ENCODE data around the gene LLGL1. TPM values are rescaled to one million over a fixed set of nuclear protein-coding genes. Genes with fewer than 3 reads are reported as not detected.

The LLGL1 gene
- total RNA-seq, 1 experiment from 2014 or later = 65.0 TPM

DNA sequence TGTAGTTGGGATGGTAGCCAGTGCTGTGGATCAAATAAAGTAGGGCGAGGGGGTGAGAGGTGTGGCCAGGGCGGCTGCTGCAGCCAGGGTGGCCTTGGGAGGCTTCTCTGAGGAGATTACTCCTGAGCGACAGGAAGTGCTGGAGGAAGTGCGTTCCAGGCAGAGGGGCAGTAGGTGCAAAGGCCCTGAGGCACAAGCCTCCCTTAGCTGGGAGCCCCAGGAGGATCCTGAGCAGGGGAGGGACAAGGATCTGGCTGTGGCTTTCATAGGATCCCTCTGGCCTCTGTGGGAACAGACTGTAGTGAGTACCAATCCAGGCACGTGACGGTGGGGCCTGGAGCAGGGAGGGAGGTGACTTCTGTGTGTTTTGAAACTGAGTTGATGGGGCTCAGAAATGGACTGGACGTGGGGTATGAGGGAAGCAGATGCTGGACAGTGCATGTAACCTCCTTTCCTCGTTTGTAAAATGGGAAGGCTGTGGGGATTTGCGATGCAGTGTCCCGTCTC lies 2.8 kb downstream of the LLGL1 start:
- H4K5ac ChIP-seq (ENCODE audit: insufficient read length, low read depth, low read length) = no peak overlapping the region
- no peak overlapping the region for H2BK12ac ChIP-seq (ENCODE audit: insufficient read length, low read depth, low read length)
- Mint-ChIP-seq H3K27me3 (ENCODE audit: low read depth) (no peaks in the 10 kb centered on the region), H3K9me3 (no peaks in the 10 kb centered on the region; a peak in 1 of 5 replicates), H3K4me3 (no peak overlapping the region), H3K36me3 (ENCODE audit: insufficient read depth in 1 of 3, low read depth in 3 of 3) (peaks cover 4 to 11% (median 9%) of the 10 kb centered on the region in 3 experiments; a peak in 4 of 7 replicates), H3K27ac (peak overlapping the region; percentile 4 to 94 (median 59); a peak in 5 of 7 replicates), H3K4me1 (peaks cover 24 to 33% of the 10 kb centered on the region in 2 experiments)
- H2BK20ac ChIP-seq (ENCODE audit: low read depth, low read length, poor library complexity, severe bottlenecking) = no peak overlapping the region
- no peak overlapping the region for H2BK15ac ChIP-seq (ENCODE audit: low read depth, low read length)
- H3K56ac ChIP-seq (ENCODE audit: insufficient read length, low read depth, low read length) = no peak overlapping the region
- no peak overlapping the region for H3K9ac ChIP-seq (ENCODE audit: extremely low read depth, insufficient read length, low read length)
- no peak overlapping the region for H3K4me2 ChIP-seq (ENCODE audit: insufficient read depth, insufficient read length, low read length)
- H2AK5ac ChIP-seq (ENCODE audit: insufficient read length, low read length) = no peak overlapping the region
- no peak overlapping the region for H2BK5ac ChIP-seq (ENCODE audit: insufficient read length, low read length)
- H4K20me1 ChIP-seq (ENCODE audit: control insufficient read depth, insufficient read depth, insufficient read length) = no peaks in the 10 kb centered on the region
- no peak overlapping the region for H3T11ph ChIP-seq (ENCODE audit: low read length)
- H3K14ac ChIP-seq (ENCODE audit: insufficient read depth, low read length) = no peak overlapping the region
- no peak overlapping the region for H3K4ac ChIP-seq (ENCODE audit: low read depth, low read length)
- H3K9me3 ChIP-seq (ENCODE audit: control insufficient read depth, low read depth, low read length) = no peaks in the 10 kb centered on the region
- H3K4me1 ChIP-seq (ENCODE audit: insufficient read depth, low read length) = peaks cover 3% of the 10 kb centered on the region; the same call in 1 of the 2 replicates
- H3K23me2 ChIP-seq (ENCODE audit: insufficient read length, low read depth, low read length, poor library complexity, severe bottlenecking) = peaks cover 11% of the 10 kb centered on the region
- DNase-seq = no peak
- no peak overlapping the region for H4K91ac ChIP-seq (ENCODE audit: insufficient read length, low read depth, low read length)
- H3K23ac ChIP-seq (ENCODE audit: insufficient read length, low read depth, low read length) = no peak overlapping the region
- no peak overlapping the region for H2AFZ ChIP-seq (ENCODE audit: low read length)
- peaks cover 9% of the 10 kb centered on the region for H3K79me1 ChIP-seq (ENCODE audit: insufficient read depth, low read depth, low read length, poor library complexity, severe bottlenecking)
- H3K79me2 ChIP-seq (ENCODE audit: insufficient read depth, low read length) = peaks cover 25% of the 10 kb centered on the region; the same call in 1 of the 2 replicates
- no peaks in the 10 kb centered on the region for H3K27me3 ChIP-seq (ENCODE audit: insufficient read depth, low read length)
- H3K27ac ChIP-seq (ENCODE audit: insufficient read length, low read depth, low read length) = no peak overlapping the region
- no peak overlapping the region for H4K8ac ChIP-seq (replicated peaks; ENCODE audit: insufficient read length, low read depth, low read length)
- no peak overlapping the region for H3K18ac ChIP-seq (ENCODE audit: insufficient read length, low read depth, low read length)
- TF ChIP-seq, protein P1, sequence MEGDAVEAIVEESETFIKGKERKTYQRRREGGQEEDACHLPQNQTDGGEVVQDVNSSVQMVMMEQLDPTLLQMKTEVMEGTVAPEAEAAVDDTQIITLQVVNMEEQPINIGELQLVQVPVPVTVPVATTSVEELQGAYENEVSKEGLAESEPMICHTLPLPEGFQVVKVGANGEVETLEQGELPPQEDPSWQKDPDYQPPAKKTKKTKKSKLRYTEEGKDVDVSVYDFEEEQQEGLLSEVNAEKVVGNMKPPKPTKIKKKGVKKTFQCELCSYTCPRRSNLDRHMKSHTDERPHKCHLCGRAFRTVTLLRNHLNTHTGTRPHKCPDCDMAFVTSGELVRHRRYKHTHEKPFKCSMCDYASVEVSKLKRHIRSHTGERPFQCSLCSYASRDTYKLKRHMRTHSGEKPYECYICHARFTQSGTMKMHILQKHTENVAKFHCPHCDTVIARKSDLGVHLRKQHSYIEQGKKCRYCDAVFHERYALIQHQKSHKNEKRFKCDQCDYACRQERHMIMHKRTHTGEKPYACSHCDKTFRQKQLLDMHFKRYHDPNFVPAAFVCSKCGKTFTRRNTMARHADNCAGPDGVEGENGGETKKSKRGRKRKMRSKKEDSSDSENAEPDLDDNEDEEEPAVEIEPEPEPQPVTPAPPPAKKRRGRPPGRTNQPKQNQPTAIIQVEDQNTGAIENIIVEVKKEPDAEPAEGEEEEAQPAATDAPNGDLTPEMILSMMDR (conservative IDR thresholded peaks at IDR 0.05) = no peak
- H2BK120ac ChIP-seq (ENCODE audit: low read depth, low read length, poor library complexity, severe bottlenecking) = no peak overlapping the region
- no CpG with 5 or more reads among the region's 10 CpGs for WGBS (ENCODE audit: extremely low coverage, insufficient read length, low lambda C conversion rate)

Data from H9 (cell line).